ENCODE results near the gene OR1J1. TPM values are rescaled to one million over a fixed set of nuclear protein-coding genes. Genes with fewer than 3 reads are reported as not detected.

Gene OR1J1, protein sequence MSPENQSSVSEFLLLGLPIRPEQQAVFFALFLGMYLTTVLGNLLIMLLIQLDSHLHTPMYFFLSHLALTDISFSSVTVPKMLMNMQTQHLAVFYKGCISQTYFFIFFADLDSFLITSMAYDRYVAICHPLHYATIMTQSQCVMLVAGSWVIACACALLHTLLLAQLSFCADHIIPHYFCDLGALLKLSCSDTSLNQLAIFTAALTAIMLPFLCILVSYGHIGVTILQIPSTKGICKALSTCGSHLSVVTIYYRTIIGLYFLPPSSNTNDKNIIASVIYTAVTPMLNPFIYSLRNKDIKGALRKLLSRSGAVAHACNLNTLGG
- total RNA-seq (2014; rRNA removed; shearing (Covaris generic); ENCODE audit: low replicate concordance), result not detected in 2 replicates

DNA sequence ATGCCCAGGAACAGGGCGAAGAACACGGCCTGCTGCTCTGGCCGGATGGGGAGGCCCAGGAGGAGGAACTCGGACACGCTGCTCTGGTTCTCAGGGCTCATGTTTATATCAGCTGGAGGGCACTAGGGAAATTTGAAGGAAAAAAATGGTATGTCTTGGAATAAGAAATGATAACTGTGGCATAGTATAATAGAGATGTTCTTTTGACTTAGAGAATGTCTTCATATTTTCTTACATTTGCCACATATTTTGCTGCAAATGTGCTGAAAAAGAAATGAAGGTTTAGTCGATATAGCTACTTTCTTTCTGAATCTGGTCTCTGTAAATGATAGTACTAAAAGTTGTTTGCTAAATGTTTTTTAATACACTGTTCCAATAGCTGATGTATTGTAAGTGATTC lies at the start of gene OR1J1:
Gene OR1J1 (minus strand): TSS at position 101 of the 400 bp plus-strand sequence. CDS start 0 bp downstream, at position 101.
- peaks cover 24% of the 10 kb centered on the region for H3K27me3 ChIP-seq
- DNase-seq, result no peak
- H3K9me3 ChIP-seq, result no peaks in the 10 kb centered on the region
- no peak within 1 kb of the TSS for H3K4me3 ChIP-seq
- H3K36me3 ChIP-seq, result no peaks in the 10 kb centered on the region

DNA sequence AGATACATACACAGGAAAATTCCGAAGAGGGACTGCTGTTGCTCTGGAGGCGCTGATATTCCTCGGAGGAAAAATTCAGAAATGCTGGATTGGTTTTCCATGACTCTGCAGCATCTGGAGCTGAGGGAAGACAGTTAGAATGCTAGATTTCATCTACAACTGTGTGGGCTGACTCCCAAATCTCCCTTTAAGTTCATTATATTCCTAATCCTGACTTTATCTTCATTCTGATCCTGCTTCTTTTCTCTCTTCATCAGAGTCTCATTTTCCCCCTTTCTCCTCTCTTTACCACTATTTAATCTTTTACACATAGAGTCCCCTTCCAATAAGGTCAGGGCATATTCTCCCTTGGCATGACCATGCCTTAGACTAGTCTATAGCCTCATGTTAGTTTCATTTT lies 49.5 kb upstream of the OR1J1 start, which contains the start of gene OR1N1:
Gene OR1N1 (minus strand): TSS at position 101 of the 400 bp plus-strand sequence. CDS start 0 bp downstream, at position 101.
- Histone ChIP-seq H3K27me3 (peaks cover 15% of the 10 kb centered on the region), H3K36me3 (no peaks in the 10 kb centered on the region), H3K4me3 (no peak within 1 kb of the TSS), H3K9me3 (no peaks in the 10 kb centered on the region)
- no peak for DNase-seq

DNA sequence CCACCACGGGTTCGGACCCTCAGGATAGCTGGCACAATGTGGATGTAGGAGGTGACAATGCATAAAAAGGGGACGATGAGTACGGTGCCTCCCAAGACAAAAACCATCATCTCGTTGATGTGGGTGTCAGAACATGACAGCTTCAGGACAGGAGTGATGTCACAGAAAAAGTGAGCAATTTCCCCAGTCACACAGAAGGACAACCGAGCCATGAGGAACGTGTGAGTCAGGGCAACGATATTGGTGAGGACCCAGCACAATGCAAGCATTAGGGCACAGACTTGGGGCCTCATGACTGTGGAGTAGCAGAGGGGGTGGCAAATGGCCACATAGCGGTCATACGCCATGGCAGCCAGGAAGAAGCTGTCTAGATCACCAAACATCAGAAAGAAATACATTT lies 48.9 kb upstream of the OR1J1 start:
- no peak for DNase-seq
- no peaks in the 10 kb centered on the region for H3K9me3 ChIP-seq
- no peak overlapping the region for H3K4me3 ChIP-seq
- H3K36me3 ChIP-seq, result no peaks in the 10 kb centered on the region
- peaks cover 15% of the 10 kb centered on the region for H3K27me3 ChIP-seq

DNA sequence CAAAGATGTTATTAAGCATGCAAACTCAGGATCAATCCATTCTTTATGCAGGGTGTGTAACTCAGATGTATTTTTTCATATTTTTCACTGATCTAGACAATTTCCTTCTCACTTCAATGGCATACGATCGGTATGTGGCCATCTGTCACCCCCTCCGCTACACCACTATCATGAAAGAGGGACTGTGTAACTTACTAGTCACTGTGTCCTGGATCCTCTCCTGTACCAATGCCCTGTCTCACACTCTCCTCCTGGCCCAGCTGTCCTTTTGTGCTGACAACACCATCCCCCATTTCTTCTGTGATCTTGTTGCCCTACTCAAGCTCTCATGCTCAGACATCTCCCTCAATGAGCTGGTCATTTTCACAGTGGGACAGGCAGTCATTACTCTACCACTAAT lies 41.6 kb upstream of the OR1J1 start:
- no peak for DNase-seq
- no peaks in the 10 kb centered on the region for H3K36me3 ChIP-seq

DNA sequence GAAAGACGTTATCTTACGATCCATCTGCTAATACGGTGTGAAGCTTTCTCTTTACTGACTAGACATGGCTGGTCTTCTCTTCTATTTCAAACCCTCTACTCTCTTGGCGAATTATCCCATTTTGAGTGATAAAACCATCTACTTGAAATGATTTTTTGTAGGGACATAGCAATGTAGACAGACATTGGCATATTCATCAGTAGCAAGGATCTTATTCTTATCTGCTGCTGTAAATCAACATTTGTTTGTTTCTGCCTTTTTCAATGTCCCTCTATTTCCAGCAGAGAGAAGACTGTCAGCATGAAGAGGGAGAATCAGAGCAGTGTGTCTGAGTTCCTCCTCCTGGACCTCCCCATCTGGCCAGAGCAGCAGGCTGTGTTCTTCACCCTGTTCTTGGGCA lies 41.1 kb upstream of the OR1J1 start, which contains the start of gene OR1J4:
Gene OR1J4 (plus strand): TSS at position 301 of the 400 bp plus-strand sequence. CDS start 0 bp downstream, at position 301.
- Histone ChIP-seq H3K27me3 (peaks cover 2% of the 10 kb centered on the region), H3K9me3 (no peaks in the 10 kb centered on the region), H3K4me3 (no peak within 1 kb of the TSS), H3K36me3 (no peaks in the 10 kb centered on the region)
- no peak for DNase-seq

More for the DNA sequence above, 41.6 kb upstream of the OR1J1 start:
- Histone ChIP-seq H3K27me3 (peaks cover 2% of the 10 kb centered on the region), H3K4me3 (no peak overlapping the region), H3K9me3 (no peaks in the 10 kb centered on the region)

DNA sequence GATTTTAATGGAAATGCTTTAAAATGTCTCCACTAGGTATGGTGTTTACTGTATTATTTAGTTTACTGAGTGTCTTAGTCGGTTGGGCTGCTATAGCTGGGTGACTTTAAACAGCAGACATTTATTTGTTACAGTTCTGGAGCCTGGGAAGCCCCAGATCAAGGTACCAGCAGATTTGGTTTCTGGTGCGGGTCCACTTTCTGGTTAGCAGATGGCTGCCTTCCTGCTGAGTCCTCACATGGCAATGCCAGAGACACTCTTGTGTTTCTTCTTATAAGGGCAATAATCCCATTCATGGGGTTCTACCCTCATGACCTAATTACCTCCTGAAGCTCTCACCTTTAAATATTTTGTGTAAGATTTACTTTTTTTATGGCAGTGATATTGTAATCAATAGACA lies 40.5 kb upstream of the OR1J1 start:
- no peak for DNase-seq
- Histone ChIP-seq H3K4me3 (no peak overlapping the region), H3K36me3 (no peaks in the 10 kb centered on the region), H3K27me3 (peaks cover 2% of the 10 kb centered on the region), H3K9me3 (no peaks in the 10 kb centered on the region)

DNA sequence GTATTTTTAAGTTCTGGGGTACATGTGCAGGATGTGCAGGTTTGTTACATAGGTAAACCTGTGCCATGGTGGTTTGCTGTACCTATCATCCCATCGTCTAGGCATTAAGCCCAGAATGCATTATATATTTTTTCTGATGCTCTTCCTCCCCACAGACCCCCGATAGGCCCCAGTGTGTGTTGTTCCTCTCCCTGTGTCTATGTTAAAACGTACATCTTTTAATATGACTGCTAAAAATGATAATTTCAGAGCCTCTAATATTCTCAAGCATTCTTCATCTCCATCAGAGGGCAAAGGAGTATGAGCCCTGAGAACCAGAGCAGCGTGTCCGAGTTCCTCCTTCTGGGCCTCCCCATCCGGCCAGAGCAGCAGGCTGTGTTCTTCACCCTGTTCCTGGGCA lies 32.8 kb upstream of the OR1J1 start, which contains the start of gene OR1J2:
Gene OR1J2 (plus strand): TSS at position 301 of the 400 bp plus-strand sequence. CDS start 0 bp downstream, at position 301.
- no peak for DNase-seq
- Histone ChIP-seq H3K4me3 (no peak within 1 kb of the TSS), H3K27me3 (peaks cover 6% of the 10 kb centered on the region; the same call in 1 of the 2 replicates), H3K36me3 (no peaks in the 10 kb centered on the region), H3K9me3 (no peaks in the 10 kb centered on the region)

DNA sequence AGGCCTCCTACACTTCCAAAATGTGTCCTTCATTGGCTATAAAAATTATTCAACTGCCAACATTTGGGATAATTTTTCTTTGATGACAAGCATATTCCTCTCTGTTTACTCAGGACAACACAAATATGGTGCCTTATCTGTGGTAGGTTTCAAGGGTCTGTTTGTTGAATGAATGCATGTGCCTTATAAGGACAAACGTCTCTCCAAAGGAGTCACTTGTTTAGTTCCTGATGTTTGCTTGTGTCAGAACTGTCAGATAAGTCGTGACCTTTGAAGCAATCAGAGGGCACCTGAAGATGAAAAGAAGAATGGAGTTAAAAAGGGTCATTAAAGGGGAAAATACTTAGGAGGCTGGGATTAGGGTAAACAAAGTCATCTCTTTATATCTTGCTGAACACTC lies 29.2 kb upstream of the OR1J1 start:
- no peaks in the 10 kb centered on the region for H3K9me3 ChIP-seq
- H3K27me3 ChIP-seq, result peaks cover 3% of the 10 kb centered on the region
- H3K36me3 ChIP-seq, result no peaks in the 10 kb centered on the region
- DNase-seq, result no peak
- no peak overlapping the region for H3K4me3 ChIP-seq

DNA sequence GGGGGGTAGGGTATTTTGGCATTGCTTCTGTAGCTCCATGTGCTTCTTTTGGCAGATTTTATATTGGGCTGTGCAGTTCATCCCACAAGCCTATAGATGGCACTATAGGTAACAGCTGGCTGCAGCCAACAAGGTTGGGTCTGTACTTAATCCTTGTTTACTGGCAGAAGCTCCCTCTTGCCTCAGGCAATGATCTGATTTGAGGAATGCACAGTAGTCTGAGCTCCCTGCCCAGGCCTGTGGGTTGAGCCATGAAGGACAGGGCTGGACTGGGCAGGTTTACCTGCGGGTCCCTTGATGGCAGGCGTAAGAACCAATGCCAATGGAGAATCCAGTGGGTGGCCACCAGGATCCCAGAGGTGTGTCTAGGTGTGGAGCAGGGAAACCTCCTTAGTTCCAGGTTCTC lies 21.2 kb upstream of the OR1J1 start:
- Histone ChIP-seq H3K27me3 (peaks cover 26% of the 10 kb centered on the region), H3K36me3 (no peaks in the 10 kb centered on the region), H3K9me3 (peaks cover 6% of the 10 kb centered on the region; the same call in 1 of the 2 replicates), H3K4me3 (no peak overlapping the region)
- peak; percentile 30 for DNase-seq

DNA sequence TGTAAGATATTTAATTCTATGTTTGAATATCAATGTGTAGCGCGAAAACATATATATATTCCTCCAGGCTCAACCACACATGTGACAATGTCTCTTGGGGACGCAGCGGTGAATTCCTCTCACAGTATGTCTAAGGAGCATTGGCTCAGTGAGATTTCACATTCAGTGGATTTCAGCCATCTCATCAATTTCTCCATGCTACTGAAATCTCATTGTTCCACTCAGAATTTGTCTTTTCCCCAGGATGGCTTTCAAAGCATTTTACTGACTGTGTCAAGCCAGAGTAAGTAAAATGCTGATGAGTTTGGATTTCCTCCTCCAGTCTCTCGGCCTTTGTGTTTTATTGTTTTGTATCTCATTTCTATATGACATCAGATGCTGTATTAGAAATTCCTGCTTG lies 1.3 kb upstream of the OR1J1 start:
- Histone ChIP-seq H3K27me3 (peaks cover 26% of the 10 kb centered on the region), H3K4me3 (no peak overlapping the region), H3K36me3 (no peaks in the 10 kb centered on the region), H3K9me3 (no peaks in the 10 kb centered on the region)
- DNase-seq, result no peak

DNA sequence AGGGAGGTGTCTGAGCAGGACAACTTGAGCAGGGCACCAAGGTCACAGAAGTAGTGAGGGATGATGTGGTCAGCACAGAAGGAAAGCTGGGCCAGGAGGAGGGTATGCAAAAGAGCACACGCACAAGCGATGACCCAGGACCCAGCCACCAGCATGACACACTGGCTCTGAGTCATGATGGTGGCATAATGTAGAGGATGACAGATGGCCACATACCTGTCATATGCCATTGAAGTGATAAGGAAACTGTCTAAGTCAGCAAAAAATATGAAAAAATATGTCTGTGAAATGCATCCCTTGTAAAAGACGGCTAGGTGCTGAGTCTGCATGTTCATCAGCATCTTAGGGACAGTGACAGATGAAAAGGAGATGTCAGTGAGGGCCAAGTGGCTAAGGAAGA lies 380 bp downstream of the OR1J1 start:
- Histone ChIP-seq H3K27me3 (peaks cover 24% of the 10 kb centered on the region), H3K36me3 (no peaks in the 10 kb centered on the region), H3K9me3 (no peaks in the 10 kb centered on the region), H3K4me3 (no peak overlapping the region)
- no peak for DNase-seq

DNA sequence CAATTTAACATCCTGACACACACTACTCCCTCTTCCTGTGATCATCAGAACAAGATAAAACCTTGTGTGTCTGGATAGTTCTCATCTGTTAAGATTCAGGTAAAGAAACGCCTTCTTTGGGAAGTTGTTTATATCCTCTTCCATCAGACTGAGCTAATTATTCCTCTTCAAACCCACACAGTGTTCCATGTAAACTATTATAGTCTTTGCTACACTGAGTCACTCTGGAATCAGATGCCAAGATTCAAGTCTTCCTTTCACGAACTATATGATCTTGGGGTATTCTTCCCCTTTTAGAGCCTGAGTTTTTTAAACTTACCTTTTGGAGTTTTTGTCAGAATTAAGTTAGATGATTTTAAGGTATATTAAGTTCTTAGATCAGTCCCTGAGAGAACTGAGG lies 2.0 kb downstream of the OR1J1 start:
- Histone ChIP-seq H3K9me3 (no peaks in the 10 kb centered on the region), H3K36me3 (no peaks in the 10 kb centered on the region), H3K4me3 (no peak overlapping the region), H3K27me3 (peaks cover 20% of the 10 kb centered on the region)
- DNase-seq, result no peak

DNA sequence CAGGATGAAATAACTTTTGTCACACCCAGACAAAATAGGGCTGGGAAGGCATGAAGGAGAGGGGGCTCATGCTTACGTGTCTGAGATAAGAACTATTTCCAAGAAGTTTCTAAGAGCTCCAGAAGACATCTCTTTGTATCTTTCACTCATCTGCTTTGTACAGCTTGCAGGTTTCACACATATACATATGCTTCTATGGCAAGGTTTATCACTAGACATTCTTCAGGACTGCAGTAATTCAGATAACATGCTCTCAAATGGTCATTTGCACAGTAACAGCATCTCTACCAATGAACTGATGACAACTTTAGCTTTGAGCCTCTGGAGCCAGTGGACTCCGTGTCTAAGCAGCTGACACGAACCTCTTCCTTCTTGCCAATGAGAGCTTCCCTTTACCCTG lies 3.2 kb downstream of the OR1J1 start:
- no peak for DNase-seq
- no peaks in the 10 kb centered on the region for H3K36me3 ChIP-seq
- H3K27me3 ChIP-seq, result peaks cover 14% of the 10 kb centered on the region; the same call in 1 of the 2 replicates
- no peaks in the 10 kb centered on the region for H3K9me3 ChIP-seq
- H3K4me3 ChIP-seq, result no peak overlapping the region

DNA sequence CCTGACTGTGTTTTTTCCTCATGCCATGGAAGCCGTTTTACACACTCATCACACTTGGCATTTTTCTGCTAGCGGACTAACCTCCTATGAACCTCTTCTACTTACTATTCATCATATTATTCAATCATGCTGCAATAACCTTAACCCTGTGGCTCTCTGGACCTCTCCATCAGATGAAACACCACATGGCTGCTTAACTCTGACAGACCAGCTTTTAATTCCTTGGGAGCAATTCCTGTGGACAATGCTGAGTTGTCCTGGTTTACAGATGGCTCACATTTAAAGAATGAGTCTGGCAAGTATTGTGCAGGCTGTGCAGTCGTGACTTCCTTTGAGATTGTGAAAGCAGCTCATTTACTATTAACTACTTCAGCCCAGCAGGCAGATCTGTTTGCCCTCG lies 9.0 kb downstream of the OR1J1 start:
- H3K27me3 ChIP-seq, result peaks cover 12% of the 10 kb centered on the region
- no peaks in the 10 kb centered on the region for H3K36me3 ChIP-seq
- H3K9me3 ChIP-seq, result no peaks in the 10 kb centered on the region
- no peak overlapping the region for H3K4me3 ChIP-seq
- no peak for DNase-seq

DNA sequence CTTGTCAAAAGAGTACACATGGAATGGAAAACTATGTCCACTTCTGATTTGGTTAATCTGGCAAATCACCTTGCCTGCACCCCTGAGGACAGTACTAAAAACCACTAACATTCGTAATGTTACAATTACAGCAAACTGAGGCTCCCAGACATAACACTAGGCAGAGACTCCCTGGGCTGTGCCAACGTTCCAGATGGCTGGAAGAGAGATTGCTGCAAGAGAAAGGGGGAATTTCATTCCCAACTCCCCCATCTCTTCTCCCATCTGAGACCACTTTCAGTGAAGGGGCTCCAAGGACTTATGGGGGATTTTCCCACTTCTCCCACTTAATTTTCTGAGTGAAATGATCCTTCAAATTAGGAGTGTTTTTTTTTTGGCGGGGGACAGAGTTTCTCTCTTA lies 11.3 kb downstream of the OR1J1 start:
- Histone ChIP-seq H3K36me3 (no peaks in the 10 kb centered on the region), H3K4me3 (no peak overlapping the region), H3K9me3 (no peaks in the 10 kb centered on the region), H3K27me3 (peaks cover 13% of the 10 kb centered on the region)
- no peak for DNase-seq

DNA sequence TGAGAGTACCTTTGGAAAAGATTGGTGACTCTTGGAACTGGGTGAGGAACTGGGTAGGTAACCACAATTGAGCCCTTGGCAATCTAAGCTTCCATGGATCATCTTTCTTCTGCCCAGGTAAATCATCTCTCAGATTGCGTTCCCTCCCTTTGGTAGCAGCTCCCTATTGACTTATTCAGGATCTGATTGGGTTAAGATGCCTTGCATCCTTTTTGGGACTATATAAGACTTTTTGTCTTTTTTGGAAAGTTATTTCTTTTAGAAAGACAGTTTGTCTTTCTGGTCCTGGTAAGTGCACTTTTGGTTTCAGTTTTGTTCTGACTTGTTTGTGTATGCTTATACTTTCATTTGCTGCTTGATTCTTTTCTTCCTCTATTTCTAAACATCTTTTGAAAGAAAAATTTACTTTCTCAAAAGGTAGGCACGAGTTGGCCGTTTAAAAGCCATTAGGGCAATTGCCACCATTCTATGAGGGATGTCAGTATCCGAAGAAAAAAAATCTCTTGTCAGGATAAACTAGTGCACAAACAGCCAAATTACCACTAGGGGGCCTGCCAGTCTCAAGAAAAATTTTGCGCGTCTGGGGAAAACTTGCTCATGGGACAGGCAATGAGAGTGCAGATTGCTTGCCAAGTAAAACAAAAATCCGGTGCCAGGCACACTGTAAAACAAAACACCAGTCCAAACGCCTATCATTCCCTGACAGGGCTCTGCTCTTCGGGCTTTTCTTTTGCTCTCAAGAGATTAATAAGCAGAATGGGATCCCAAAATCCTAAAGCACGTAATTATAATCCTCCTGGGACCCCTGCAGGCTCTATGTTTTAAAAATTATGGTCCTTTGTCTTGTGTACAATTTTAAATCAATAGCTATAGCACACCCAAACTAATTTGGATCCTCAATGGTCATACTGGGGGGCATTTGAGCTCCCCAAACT lies 12.8 kb downstream of the OR1J1 start:
- peak; percentile 84 for DNase-seq
- Histone ChIP-seq H3K4me3 (peak overlapping the region; percentile 32), H3K27me3 (peaks cover 15% of the 10 kb centered on the region), H3K9me3 (peaks cover 2% of the 10 kb centered on the region; the same call in 1 of the 2 replicates), H3K36me3 (no peaks in the 10 kb centered on the region)

Data from MG63 (cell line).